A549 (cell line): Measurements from ENCODE around the gene SESN3.

Source experiments
- CBX8 ChIP-seq: fragments of 200-600 bp; sonication (generic); IDR thresholded peaks from 2 replicates; pipeline ENCODE4 v1.6.1; 2016
- EP300 ChIP-seq, 2 experiments: fragments of >200 bp; sonication (Bioruptor Twin); formaldehyde crosslinking; IDR thresholded peaks; 2 replicates in 1 of 2; 3 replicates in 1 of 2; pipeline ENCODE4 v1.6.1; 2016 to 2017
- ZFP36 ChIP-seq: fragments of 450-650 bp; IDR thresholded peaks from 2 replicates; pipeline ENCODE4 v1.6.1; 2014; ENCODE audit warnings: borderline replicate concordance; ENCODE audit not compliant: partially characterized antibody
- TF ChIP-seq, protein P1 (sequence below): fragments of 200-600 bp; sonication (generic); IDR thresholded peaks from 2 replicates; pipeline ENCODE4 v1.6.1; 2016; ENCODE audit warnings: antibody characterized with exemption, mild to moderate bottlenecking, moderate library complexity
- TF ChIP-seq, protein P2 (sequence below): IDR thresholded peaks from 2 replicates; pipeline ENCODE4 v1.6.1; 2012
- TF ChIP-seq, protein P3 (sequence below): fragments of >200 bp; sonication (Bioruptor Twin); formaldehyde crosslinking; IDR thresholded peaks from 3 replicates; pipeline ENCODE4 v1.5.1; 2016

DNA sequence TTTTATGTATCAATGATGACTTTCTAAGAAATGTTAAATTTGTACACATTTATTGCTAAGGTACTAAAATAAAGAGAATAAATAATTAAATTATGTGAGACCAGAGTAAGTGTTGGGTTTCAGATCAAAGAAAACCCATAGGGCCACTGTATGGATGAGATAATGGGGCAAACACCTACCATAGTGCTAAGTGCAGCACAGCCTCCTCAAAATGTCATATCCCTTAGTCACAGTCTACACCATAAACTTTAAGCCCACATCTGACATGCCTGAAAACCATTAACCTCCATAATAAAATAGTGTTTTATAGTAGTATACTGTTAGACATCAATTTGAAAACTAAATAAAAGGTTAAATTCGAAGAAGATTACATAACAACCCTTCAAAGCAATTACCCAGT is 37.5 kb downstream of the SESN3 start:
- TF ChIP-seq, protein P1, sequence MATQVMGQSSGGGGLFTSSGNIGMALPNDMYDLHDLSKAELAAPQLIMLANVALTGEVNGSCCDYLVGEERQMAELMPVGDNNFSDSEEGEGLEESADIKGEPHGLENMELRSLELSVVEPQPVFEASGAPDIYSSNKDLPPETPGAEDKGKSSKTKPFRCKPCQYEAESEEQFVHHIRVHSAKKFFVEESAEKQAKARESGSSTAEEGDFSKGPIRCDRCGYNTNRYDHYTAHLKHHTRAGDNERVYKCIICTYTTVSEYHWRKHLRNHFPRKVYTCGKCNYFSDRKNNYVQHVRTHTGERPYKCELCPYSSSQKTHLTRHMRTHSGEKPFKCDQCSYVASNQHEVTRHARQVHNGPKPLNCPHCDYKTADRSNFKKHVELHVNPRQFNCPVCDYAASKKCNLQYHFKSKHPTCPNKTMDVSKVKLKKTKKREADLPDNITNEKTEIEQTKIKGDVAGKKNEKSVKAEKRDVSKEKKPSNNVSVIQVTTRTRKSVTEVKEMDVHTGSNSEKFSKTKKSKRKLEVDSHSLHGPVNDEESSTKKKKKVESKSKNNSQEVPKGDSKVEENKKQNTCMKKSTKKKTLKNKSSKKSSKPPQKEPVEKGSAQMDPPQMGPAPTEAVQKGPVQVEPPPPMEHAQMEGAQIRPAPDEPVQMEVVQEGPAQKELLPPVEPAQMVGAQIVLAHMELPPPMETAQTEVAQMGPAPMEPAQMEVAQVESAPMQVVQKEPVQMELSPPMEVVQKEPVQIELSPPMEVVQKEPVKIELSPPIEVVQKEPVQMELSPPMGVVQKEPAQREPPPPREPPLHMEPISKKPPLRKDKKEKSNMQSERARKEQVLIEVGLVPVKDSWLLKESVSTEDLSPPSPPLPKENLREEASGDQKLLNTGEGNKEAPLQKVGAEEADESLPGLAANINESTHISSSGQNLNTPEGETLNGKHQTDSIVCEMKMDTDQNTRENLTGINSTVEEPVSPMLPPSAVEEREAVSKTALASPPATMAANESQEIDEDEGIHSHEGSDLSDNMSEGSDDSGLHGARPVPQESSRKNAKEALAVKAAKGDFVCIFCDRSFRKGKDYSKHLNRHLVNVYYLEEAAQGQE: no peak
- TF ChIP-seq EP300 (IDR thresholded peaks at IDR 0.05) (no peak), ZFP36 (no peak), CBX8 (no peak)
- TF ChIP-seq, protein P2, sequence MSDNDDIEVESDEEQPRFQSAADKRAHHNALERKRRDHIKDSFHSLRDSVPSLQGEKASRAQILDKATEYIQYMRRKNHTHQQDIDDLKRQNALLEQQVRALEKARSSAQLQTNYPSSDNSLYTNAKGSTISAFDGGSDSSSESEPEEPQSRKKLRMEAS: no peak
- TF ChIP-seq, protein P3, sequence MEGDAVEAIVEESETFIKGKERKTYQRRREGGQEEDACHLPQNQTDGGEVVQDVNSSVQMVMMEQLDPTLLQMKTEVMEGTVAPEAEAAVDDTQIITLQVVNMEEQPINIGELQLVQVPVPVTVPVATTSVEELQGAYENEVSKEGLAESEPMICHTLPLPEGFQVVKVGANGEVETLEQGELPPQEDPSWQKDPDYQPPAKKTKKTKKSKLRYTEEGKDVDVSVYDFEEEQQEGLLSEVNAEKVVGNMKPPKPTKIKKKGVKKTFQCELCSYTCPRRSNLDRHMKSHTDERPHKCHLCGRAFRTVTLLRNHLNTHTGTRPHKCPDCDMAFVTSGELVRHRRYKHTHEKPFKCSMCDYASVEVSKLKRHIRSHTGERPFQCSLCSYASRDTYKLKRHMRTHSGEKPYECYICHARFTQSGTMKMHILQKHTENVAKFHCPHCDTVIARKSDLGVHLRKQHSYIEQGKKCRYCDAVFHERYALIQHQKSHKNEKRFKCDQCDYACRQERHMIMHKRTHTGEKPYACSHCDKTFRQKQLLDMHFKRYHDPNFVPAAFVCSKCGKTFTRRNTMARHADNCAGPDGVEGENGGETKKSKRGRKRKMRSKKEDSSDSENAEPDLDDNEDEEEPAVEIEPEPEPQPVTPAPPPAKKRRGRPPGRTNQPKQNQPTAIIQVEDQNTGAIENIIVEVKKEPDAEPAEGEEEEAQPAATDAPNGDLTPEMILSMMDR: no peak
